ENCODE results near the gene SOX3. TPM values are rescaled to one million over a fixed set of nuclear protein-coding genes. Genes with fewer than 3 reads are reported as not detected.

Gene SOX3
- total and polyA plus RNA-seq, 2 experiments from 2014 or later: 0.42 TPM; not detected in 1

- TF ChIP-seq, protein P1, sequence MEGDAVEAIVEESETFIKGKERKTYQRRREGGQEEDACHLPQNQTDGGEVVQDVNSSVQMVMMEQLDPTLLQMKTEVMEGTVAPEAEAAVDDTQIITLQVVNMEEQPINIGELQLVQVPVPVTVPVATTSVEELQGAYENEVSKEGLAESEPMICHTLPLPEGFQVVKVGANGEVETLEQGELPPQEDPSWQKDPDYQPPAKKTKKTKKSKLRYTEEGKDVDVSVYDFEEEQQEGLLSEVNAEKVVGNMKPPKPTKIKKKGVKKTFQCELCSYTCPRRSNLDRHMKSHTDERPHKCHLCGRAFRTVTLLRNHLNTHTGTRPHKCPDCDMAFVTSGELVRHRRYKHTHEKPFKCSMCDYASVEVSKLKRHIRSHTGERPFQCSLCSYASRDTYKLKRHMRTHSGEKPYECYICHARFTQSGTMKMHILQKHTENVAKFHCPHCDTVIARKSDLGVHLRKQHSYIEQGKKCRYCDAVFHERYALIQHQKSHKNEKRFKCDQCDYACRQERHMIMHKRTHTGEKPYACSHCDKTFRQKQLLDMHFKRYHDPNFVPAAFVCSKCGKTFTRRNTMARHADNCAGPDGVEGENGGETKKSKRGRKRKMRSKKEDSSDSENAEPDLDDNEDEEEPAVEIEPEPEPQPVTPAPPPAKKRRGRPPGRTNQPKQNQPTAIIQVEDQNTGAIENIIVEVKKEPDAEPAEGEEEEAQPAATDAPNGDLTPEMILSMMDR (IDR thresholded peaks at IDR 0.05; ENCODE audit: low read depth, low read length): no peak
These were observed 16.5 kb upstream of the SOX3 start for GRCh38 chrX:140521393-140521792.

DNA sequence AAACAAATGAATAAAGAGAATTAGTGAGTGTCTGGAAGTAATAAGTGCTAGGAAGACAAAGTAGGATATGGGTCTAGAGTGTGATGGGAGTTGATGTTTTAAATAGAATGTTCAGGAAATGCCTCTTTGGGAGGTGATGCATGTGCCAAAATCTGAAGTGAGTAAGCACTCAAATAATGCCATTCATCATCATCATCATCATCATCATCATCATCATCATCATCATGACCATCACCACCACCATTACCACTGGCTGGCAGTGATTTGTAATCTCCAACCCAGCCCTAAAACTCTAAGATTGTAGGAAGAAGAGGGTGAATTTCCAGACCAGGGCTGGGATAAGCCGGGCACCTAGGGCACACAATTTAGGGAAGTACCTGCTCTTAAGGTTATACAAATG, 9.7 kb upstream of the SOX3 start:
- no peak overlapping the region for H3K4me3 ChIP-seq
- DNase-seq (ENCODE audit: low read depth in 1 of 2, low spot score in 1 of 2): no peak
- no peak overlapping the region for H3K27ac ChIP-seq
- peaks cover 68% of the 10 kb centered on the region for H3K27me3 ChIP-seq
- H3K4me1 ChIP-seq (ENCODE audit: low read depth): no peaks in the 10 kb centered on the region
- TF ChIP-seq, protein P1 (IDR thresholded peaks at IDR 0.05; ENCODE audit: low read depth, low read length): no peak
- no peaks in the 10 kb centered on the region for H3K36me3 ChIP-seq
- H3K9me3 ChIP-seq (ENCODE audit: low read depth): no peaks in the 10 kb centered on the region

More at GRCh38 chrX:140521393-140521792, 16.5 kb upstream of the SOX3 start:
- Histone ChIP-seq H3K36me3 (no peaks in the 10 kb centered on the region), H3K4me3 (no peak overlapping the region), H3K27ac (no peak overlapping the region), H3K4me1 (ENCODE audit: low read depth) (no peaks in the 10 kb centered on the region), H3K9me3 (ENCODE audit: low read depth) (no peaks in the 10 kb centered on the region), H3K27me3 (peaks cover 12% of the 10 kb centered on the region)
- no peak for DNase-seq (ENCODE audit: low read depth in 1 of 2, low spot score in 1 of 2)

GRCh38 chrX:140510895-140511295, 6.0 kb upstream of the SOX3 start:
- no peak for DNase-seq (ENCODE audit: low read depth in 1 of 2, low spot score in 1 of 2)

DNA sequence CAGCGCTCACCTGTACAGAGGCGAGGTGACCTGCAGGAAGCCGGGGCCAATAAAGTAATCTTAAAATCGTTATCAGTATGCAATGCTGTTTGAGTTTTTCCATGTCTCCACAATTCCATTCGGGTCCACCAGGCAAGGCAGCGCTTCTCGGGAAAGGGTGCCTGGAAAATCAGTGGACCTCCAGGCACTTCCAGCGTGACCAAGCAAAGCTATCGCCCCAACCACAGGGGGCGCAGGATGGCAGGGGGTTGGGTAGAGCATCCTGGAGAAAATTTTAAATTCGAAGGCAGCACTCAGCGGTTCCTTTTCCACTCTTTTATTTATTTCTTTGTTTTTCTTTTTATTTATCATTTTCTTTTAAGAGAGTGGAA, 5.4 kb upstream of the SOX3 start:
- TF ChIP-seq, protein P1 (IDR thresholded peaks at IDR 0.05; ENCODE audit: low read depth, low read length): no peak
- H3K9me3 ChIP-seq (ENCODE audit: low read depth): no peaks in the 10 kb centered on the region
- H3K27ac ChIP-seq: no peak overlapping the region
- H3K27me3 ChIP-seq: peaks cover 96% of the 10 kb centered on the region
- H3K4me1 ChIP-seq (ENCODE audit: low read depth): no peaks in the 10 kb centered on the region
- no peak for DNase-seq (ENCODE audit: low read depth in 1 of 2, low spot score in 1 of 2)
- H3K36me3 ChIP-seq: no peaks in the 10 kb centered on the region
- H3K4me3 ChIP-seq: no peak overlapping the region

More at GRCh38 chrX:140510895-140511295, 6.0 kb upstream of the SOX3 start:
- Histone ChIP-seq H3K36me3 (no peaks in the 10 kb centered on the region), H3K27me3 (peaks cover 96% of the 10 kb centered on the region), H3K4me3 (no peak overlapping the region), H3K4me1 (ENCODE audit: low read depth) (no peaks in the 10 kb centered on the region), H3K9me3 (ENCODE audit: low read depth) (no peaks in the 10 kb centered on the region), H3K27ac (no peak overlapping the region)
- TF ChIP-seq, protein P1 (IDR thresholded peaks at IDR 0.05; ENCODE audit: low read depth, low read length): no peak

DNA sequence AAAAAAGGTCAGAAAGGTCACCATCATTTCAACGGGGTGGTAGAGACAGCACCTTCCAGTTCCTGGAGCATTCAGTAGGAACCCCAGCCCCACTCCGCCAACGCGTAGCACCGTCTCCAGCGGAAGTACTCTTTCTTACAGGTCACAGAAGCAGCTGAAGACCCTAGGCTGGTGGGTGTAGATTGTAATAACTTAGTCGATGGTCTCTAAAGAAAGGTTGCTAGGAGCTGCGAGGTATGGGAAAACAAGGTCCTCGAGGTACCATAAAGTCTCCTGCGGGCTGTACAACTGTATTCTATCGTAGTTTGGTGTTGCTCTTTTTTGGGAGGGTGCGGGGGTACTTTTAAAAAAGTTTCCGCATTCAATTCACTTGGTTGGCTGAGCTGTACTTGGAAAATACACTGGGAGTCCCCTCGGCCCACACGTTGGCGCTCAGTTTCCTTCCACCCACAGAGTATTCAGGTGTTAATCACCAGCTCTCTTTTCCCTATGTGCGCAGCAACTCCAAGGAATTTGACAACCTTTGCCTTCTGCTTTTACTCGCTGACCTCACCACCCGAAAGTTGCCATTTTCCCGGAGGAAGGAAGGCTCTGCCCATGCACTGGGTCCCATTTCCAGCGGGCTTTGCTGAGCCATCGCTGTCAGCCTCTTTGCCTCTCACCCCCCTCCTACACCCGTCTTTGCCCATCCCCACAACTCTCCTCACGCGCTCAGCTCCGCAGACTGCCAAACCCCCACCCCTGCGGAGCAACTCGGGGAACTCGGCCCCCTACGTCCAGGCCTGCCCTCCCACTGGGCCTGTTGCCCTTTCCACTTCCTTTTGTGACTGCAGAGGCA, 4.8 kb upstream of the SOX3 start:
- TF ChIP-seq, protein P1 (IDR thresholded peaks at IDR 0.05; ENCODE audit: low read depth, low read length): no peak
- Histone ChIP-seq H3K27me3 (peaks cover 98% of the 10 kb centered on the region), H3K4me3 (no peak overlapping the region), H3K27ac (no peak overlapping the region), H3K9me3 (ENCODE audit: low read depth) (no peaks in the 10 kb centered on the region), H3K36me3 (no peaks in the 10 kb centered on the region), H3K4me1 (ENCODE audit: low read depth) (no peaks in the 10 kb centered on the region)
- no peak for DNase-seq (ENCODE audit: low read depth in 1 of 2, low spot score in 1 of 2)
